GOT3 (cell line): ENCODE results near the gene ZNF423.
"Not testable (repeated sequence)": the region's sequence is repeated elsewhere in the genome, so short reads cannot be mapped to it uniquely, and the experiment has no call there.

Source experiments
- DNase-seq: peaks from one replicate; lab custom pipeline; 2025; ENCODE audit warnings: mixed read lengths; lab: John Stamatoyannopoulos, UW

The ZNF423 gene

GRCh38 chr16:49510654-49511305, 345.1 kb downstream of the ZNF423 start:
- DNase-seq: no peak

DNA sequence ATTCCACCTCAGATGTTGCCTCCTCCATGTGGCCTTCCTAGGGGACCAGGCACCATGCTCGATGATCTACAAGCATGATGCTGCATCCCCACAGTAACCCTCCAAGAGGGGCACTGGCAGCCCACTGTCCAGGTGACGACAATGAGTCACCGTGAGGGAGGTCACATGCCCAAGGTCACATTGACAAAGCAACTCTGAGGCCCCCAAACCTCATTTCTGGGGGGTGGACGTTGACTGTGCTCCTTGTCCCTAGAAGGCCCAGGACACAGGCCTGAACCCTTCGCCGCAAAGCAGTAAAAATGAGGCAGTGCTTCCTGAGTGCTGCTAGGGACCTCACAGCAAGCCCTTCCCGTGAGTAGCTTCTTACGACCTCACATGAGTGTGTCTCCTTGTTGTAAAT, 345.8 kb downstream of the ZNF423 start:
- DNase-seq: no peak

GRCh38 chr16:49506058-49507013, 349.6 kb downstream of the ZNF423 start:
- DNase-seq: not testable (repeated sequence)

DNA sequence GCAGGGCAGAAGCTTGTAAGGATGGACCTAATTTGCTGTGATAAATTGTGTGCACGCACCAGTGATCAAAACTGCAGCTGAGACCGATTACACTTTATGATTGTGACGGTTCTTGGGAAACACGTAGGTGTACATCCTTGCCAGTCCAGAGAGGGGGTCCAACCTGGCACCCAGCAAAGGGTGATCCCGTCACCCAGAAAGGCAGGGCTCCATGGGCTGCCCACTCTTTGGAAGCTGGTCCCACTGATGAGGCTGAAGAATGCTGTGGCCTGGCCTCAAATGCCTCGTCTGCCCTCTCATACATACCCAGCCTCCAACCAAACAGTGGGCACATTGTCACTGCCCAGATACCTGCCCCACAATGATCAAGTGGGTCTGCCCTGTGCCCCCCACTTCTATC, 350.4 kb downstream of the ZNF423 start:
- no peak for DNase-seq

DNA sequence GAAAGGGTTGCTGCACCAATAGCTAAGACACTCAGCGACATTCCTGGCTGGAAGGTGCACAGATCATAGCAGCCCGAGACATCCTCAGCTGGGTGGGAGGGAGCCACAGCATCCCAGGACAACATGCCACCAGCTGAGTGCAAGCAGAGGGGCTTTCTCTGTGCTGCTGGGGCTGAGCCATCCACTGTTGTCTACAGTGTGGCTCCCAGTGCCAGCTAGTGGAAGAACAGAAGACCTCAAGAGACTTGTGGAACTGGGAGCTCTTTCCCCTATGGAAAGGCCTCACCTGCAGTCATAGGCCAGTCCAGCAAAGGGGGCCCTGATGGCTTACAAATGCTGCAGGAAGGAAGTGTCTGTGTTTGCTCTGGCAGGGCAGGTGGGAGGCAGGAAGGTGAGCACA, 351.3 kb downstream of the ZNF423 start:
- no peak for DNase-seq

GRCh38 chr16:49504023-49504364, 351.9 kb downstream of the ZNF423 start:
- no peak for DNase-seq

GRCh38 chr16:49503256-49504022, 352.5 kb downstream of the ZNF423 start:
- no peak for DNase-seq

GRCh38 chr16:49502136-49502881, 353.6 kb downstream of the ZNF423 start:
- DNase-seq: no peak

GRCh38 chr16:49499869-49500610, 355.9 kb downstream of the ZNF423 start:
- no peak for DNase-seq

DNA sequence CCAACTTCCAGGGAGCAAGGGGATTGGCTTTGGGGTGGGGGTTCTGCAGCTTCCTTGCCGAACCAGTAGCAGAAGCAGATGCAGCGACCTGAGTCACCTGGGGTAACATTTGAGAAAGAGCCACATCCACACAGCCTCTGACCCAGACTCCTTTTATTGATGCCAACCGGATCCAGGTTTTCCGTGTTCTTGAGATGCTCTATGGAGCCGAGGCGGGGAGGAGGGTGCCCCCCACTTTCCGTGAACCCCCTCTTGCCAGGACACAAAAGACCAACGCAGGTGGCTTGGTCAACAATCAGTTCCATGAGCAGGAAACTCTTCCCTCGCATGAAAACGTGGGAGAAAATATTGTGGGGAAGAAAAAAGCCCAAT, 356.5 kb downstream of the ZNF423 start:
- DNase-seq: no peak

GRCh38 chr16:49498666-49499413, 357.1 kb downstream of the ZNF423 start:
- DNase-seq: no peak

- DNase-seq: no peak
Observed at GRCh38 chr16:49498264-49498663, 357.6 kb downstream of the ZNF423 start.

- no peak for DNase-seq
Observed at GRCh38 chr16:49497466-49497865, 358.4 kb downstream of the ZNF423 start.

DNA sequence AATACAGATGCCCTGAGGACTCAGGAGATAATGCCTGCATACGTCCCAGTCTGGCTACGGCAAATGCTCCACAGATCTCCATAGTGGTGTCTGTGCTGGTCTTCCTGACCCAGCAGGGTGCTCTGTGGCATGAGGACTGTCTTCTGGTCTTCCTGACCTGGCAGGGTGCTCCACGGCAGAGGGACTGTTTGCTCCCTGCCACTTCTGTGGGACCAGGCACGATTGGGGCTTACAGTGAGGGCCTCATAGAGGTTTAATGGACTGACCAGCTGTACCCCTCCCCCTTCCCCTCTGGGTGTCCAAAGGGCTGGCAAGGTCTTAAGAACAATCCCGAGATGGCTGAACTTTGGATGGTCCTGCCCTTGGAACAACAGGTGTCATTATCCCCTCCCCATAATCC, 359.3 kb downstream of the ZNF423 start:
- no peak for DNase-seq

DNA sequence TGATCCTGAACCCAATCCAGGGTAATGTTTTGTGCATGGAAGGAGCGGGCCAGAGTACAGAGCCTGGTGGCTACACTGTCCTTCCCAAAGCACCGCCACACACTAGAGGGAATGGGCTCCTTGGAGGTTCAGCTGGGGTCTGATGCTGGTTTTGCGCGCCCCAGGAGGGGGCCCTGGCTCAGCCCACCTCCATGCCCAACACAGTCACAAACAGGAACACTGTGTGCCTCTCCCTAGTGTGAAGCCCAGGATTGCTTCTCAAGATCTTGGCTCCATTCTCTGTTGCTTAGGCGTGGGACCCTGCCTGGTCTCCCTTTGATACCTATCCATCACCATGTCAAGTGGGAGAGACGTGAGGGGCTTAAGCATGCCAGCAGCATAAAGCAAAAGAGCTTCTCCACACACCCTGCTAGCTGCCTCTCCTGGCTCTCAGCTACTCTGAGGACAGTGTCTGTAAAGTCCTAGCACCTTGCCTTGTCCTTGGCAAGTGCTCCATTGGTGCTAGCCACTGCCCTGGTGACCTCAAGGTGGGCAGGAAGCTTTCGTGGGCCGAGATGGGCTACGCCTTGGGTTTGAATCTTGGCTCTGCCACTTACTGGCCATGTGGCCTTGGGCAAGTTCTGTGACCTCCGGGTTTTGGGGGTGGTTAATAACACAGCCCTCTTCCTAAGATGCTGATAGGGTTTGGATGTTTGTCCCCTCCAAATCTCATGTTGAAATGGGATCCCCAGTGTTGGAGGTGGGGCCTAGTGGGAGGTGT, 360.1 kb downstream of the ZNF423 start:
- no peak for DNase-seq

DNA sequence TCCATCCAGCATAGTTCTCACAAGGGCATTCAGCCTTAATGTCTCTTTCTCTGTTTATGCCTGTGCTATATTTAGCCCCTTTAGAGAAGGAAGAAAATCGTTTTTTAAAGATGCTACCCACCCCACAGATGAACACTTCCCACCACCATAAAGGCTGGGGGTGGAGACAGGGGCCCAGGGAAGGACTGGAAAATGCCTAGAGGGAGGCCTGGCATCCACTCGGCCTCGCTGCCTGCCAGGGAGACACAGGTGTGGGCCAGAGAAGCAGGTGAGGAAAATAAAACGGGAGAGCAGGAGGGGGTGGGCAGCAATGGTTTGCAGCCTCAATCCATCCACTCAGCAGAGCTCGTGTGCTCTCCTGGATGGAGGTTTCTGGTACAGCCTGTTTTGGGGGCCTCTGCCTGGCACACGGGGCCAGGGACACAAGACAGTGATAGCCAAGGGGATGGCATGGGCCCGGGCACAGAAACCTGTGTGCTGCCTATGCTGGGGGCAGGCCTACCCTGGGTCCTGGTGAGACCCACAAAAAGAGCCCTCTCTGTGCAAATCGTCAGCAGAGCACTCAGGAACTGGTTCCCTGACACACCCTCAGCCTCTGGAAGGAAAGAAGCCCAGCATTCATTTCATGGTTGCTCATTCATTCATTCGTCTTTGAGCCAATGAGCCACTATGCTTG, 360.9 kb downstream of the ZNF423 start:
- no peak for DNase-seq

DNA sequence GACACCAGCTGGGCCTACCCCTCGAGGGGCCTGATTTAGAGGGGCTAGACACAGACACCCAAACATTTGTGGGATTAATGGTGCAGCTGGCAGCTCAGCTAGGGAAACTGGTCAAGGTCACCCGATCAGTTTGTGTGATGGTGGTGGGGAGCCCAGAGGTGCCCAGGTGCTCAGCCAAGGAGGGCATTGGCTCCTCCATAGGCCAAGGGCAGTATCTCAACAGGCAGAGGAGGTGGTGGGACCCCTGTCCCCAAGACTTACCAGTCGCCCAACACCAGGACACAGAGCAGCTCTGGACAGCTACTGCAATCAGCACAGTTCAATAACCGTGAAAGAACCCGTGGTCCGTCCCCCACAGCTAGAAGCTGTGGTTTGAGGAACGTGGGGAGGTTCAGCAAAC, 361.4 kb downstream of the ZNF423 start:
- no peak for DNase-seq

DNA sequence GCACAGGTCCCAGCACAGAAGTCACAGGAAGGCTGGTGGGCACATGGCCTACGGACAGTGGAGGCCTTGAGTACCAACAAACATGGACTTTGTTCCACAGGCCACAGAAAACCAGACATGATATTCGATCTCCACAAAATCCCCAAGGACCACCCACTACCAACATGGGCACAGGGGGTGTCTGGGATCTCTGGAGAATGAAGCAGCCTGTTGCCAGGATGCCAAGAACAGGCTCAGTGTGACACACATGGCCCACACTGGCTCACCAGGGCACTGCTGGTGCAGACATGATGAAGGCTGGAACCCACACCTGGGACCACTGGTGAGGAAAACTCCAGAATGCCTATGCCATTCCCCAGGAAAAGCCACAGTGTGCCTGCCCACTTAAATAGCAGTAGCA, 362.1 kb downstream of the ZNF423 start:
- DNase-seq: no peak
